GM12873 (cell line): Measurements from ENCODE around the gene SMG6.

Source experiments
- CTCF ChIP-seq: IDR thresholded peaks from 2 replicates; pipeline ENCODE4 v1.5.1; 2012; ENCODE audit warnings: low read depth, mild to moderate bottlenecking, moderate library complexity, low read length, control low read depth; ENCODE audit not compliant: insufficient read depth; ENCODE audit errors: missing control alignments

Gene SMG6

GRCh38 chr17:2239882-2240430 is 63.6 kb downstream of the SMG6 start:
- TF ChIP-seq CTCF = no peak

GRCh38 chr17:2239170-2239551 is 64.4 kb downstream of the SMG6 start:
- no peak for TF ChIP-seq CTCF

GRCh38 chr17:2238432-2239169 is 65.0 kb downstream of the SMG6 start:
- TF ChIP-seq CTCF = no peak

- no peak for TF ChIP-seq CTCF
These were observed 65.6 kb downstream of the SMG6 start for GRCh38 chr17:2237950-2238349.

- no peak for TF ChIP-seq CTCF
These were observed 66.1 kb downstream of the SMG6 start for GRCh38 chr17:2237521-2237921.

- peak; percentile 16 for TF ChIP-seq CTCF
These were observed 67.7 kb downstream of the SMG6 start for GRCh38 chr17:2235792-2236366.

GRCh38 chr17:2235265-2235664 is 68.3 kb downstream of the SMG6 start:
- TF ChIP-seq CTCF = no peak
